ENCODE measurements around the gene FRAT2. TPM values are rescaled to one million over a fixed set of nuclear protein-coding genes. Genes with fewer than 3 reads are reported as not detected.
A peak's percentile ranks its signal among the peaks of the same experiment; 100 is the strongest.

FRAT2 gene
- total and polyA plus RNA-seq, 2 of the 13 experiments (the other 11 are each of a cell fraction or from before 2014, with no cell fraction given), result 7.2 to 14.1 TPM

GRCh38 chr10:97334370-97335175 lies at the start of gene FRAT2 (continued):
- no peak for TF ChIP-seq ZNF180 (CRISPR knock-in tag; IDR thresholded peaks at IDR 0.05; ENCODE audit: borderline replicate concordance, low read depth)
- 0 out of 2 replicates have a peak, but pooled peaks have one; percentile 20 for TF ChIP-seq CHCHD3 (CRISPR knock-in tag; IDR thresholded peaks at IDR 0.05)
- no peak for TF ChIP-seq ZNF564 (CRISPR knock-in tag; IDR thresholded peaks at IDR 0.05)
- TF ChIP-seq ZZZ3 (CRISPR knock-in tag; IDR thresholded peaks at IDR 0.05; ENCODE audit: borderline replicate concordance), result peak; percentile 84; the same call in 1 of the 2 replicates
- TF ChIP-seq MTF1 (CRISPR knock-in tag; IDR thresholded peaks at IDR 0.05), result no peak
- 0 out of 2 replicates have a peak, but pooled peaks have one; percentile 24 for TF ChIP-seq ZNF335 (CRISPR knock-in tag; IDR thresholded peaks at IDR 0.05)
- TF ChIP-seq DMAP1 (CRISPR knock-in tag; IDR thresholded peaks at IDR 0.05), result peak; percentile 61; the same call in 1 of the 2 replicates
- TF ChIP-seq ZNF431 (CRISPR knock-in tag; IDR thresholded peaks at IDR 0.05; ENCODE audit: borderline replicate concordance, low read depth), result no peak
- no peak; the same call in 1 of the 2 replicates for TF ChIP-seq ZNF441 (CRISPR knock-in tag; IDR thresholded peaks at IDR 0.05; ENCODE audit: borderline replicate concordance)
- peak; percentile 90 for TF ChIP-seq TFDP2 (CRISPR knock-in tag; IDR thresholded peaks at IDR 0.05)
- peak; percentile 48; the same call in 1 of the 2 replicates for TF ChIP-seq ZNF230 (CRISPR knock-in tag; IDR thresholded peaks at IDR 0.05)
- peak; percentile 88 for TF ChIP-seq POLR2G (IDR thresholded peaks at IDR 0.05; ENCODE audit: low read depth, low read length)
- TF ChIP-seq NKX3-1 (CRISPR knock-in tag; IDR thresholded peaks at IDR 0.05), result peak; percentile 70; the same call in 1 of the 2 replicates
- 0 out of 2 replicates have a peak, but pooled peaks have one; percentile 48 for TF ChIP-seq SMAD1 (CRISPR knock-in tag; IDR thresholded peaks at IDR 0.05; ENCODE audit: borderline replicate concordance, low read depth)
- 0 out of 2 replicates have a peak, but pooled peaks have one; percentile 49 for TF ChIP-seq ZNF552 (CRISPR knock-in tag; IDR thresholded peaks at IDR 0.05; ENCODE audit: borderline replicate concordance)
- TF ChIP-seq ZBTB38 (CRISPR knock-in tag; IDR thresholded peaks at IDR 0.05), result peak; percentile 64; the same call in 1 of the 2 replicates
- TF ChIP-seq ZSCAN20 (CRISPR knock-in tag; IDR thresholded peaks at IDR 0.05; ENCODE audit: borderline replicate concordance), result 0 out of 2 replicates have a peak, but pooled peaks have one; percentile 32
- peak; percentile 70 for TF ChIP-seq HNRNPK (IDR thresholded peaks at IDR 0.05; ENCODE audit: low read depth, low read length, poor library complexity, severe bottlenecking)
- no peak for TF ChIP-seq NR2F6 (IDR thresholded peaks at IDR 0.05)
- peak; percentile 40; the same call in 1 of the 2 replicates for TF ChIP-seq NR2F6 (CRISPR knock-in tag; IDR thresholded peaks at IDR 0.05)
- TF ChIP-seq ZNF766 (CRISPR knock-in tag; IDR thresholded peaks at IDR 0.05; ENCODE audit: borderline replicate concordance), result peak; percentile 83; the same call in 1 of the 2 replicates
- no peak for TF ChIP-seq CEBPG (CRISPR knock-in tag; IDR thresholded peaks at IDR 0.05)
- TF ChIP-seq WIZ (CRISPR knock-in tag; IDR thresholded peaks at IDR 0.05), result no peak
- no peak for TF ChIP-seq ZFP41 (CRISPR knock-in tag; IDR thresholded peaks at IDR 0.05; ENCODE audit: borderline replicate concordance)
- TF ChIP-seq PITX1 (CRISPR knock-in tag; IDR thresholded peaks at IDR 0.05), result no peak
- no peak; the same call in 1 of the 2 replicates for TF ChIP-seq TGIF2 (CRISPR knock-in tag; IDR thresholded peaks at IDR 0.05)
- TF ChIP-seq THAP8 (CRISPR knock-in tag; IDR thresholded peaks at IDR 0.05; ENCODE audit: borderline replicate concordance), result 0 out of 2 replicates have a peak, but pooled peaks have one; percentile 20
- TF ChIP-seq STAT5B (CRISPR knock-in tag; IDR thresholded peaks at IDR 0.05), result no peak; the same call in 1 of the 2 replicates
